Spleen (tissue), 11 donors: Measurements from ENCODE around the gene CACNA1C. TPM values are rescaled to one million over a fixed set of nuclear protein-coding genes. Genes with fewer than 3 reads are reported as not detected.

Experiments
- DNase-seq: peaks from one replicate; pipeline ENCODE4 v3.0.0-alpha.2; 2020
- H3K27ac ChIP-seq, 8 donors: fragments of 200-600 bp; sonication (generic) in 7 of 8; 1 replicate in 4 of 8; 2 replicates in 4 of 8; pipeline versions ENCODE4 v1.5.0 to v1.8.0; 2016 to 2021; ENCODE audit warnings: inconsistent platforms in 4 of 8, mild to moderate bottlenecking in 4 of 8, moderate library complexity in 1 of 8
- H3K27me3 ChIP-seq, 7 donors: fragments of 200-600 bp; sonication (generic) in 6 of 7; replicated peaks in 1 of 7; 1 replicate in 4 of 7; 2 replicates in 3 of 7; pipeline versions ENCODE4 v1.5.0 to v1.8.0; 2016 to 2021; ENCODE audit warnings: inconsistent platforms in 3 of 7, mild to moderate bottlenecking in 1 of 7
- H3K36me3 ChIP-seq, 6 donors: fragments of 200-600 bp; sonication (generic) in 5 of 6; 1 replicate in 4 of 6; 2 replicates in 2 of 6; pipeline versions ENCODE4 v1.5.0 to v1.8.0; 2016 to 2021; ENCODE audit warnings: inconsistent platforms in 2 of 6
- H3K4me1 ChIP-seq, 6 donors: fragments of 200-600 bp; sonication (generic) in 5 of 6; 1 replicate in 3 of 6; 2 replicates in 3 of 6; pipeline versions ENCODE4 v1.5.0 to v1.8.0; 2016 to 2021; ENCODE audit warnings: inconsistent platforms in 3 of 6
- H3K4me3 ChIP-seq, 8 donors: fragments of 200-600 bp; sonication (generic) in 7 of 8; 1 replicate in 4 of 8; 2 replicates in 4 of 8; pipeline versions ENCODE4 v1.5.0 to v1.8.0; 2016 to 2021; ENCODE audit warnings: inconsistent platforms in 4 of 8, mild to moderate bottlenecking in 4 of 8, moderate library complexity in 2 of 8
- H3K9me3 ChIP-seq, 8 donors: fragments of 200-600 bp; sonication (generic) in 7 of 8; 1 replicate in 4 of 8; 2 replicates in 4 of 8; pipeline versions ENCODE4 v1.5.0 to v1.8.0; 2016 to 2021; ENCODE audit warnings: inconsistent platforms in 4 of 8
- POLR2A ChIP-seq, 3 donors: fragments of 450-650 bp; IDR thresholded peaks; one replicate each; pipeline ENCODE4 v1.5.1; 2017; ENCODE audit warnings: antibody characterized with exemption in 3 of 3, mild to moderate bottlenecking in 1 of 3
- POLR2AphosphoS5 ChIP-seq, 3 donors: sonication (generic); formaldehyde crosslinking; IDR thresholded peaks; one replicate each; pipeline ENCODE4 v1.5.1; 2017; ENCODE audit warnings: antibody characterized with exemption in 3 of 3
- WGBS, 5 donors: extraction: QIAGEN DNeasy Blood & Tissue Kit in 3 of 5; methylation state at CpG; one replicate each; pipeline versions ENCODE4 v1.1.5 to v1.1.7; 2013 to 2018; 5-methylcytosine and 5-hydroxymethylcytosine counted together
- intact Hi-C: fragments of 100-400 bp; cut with DNase I; formaldehyde crosslinking; loops from one replicate; pipeline ENCODE4 v1.15.0; 2023; ENCODE audit warnings: low total_unique reads
- polyA plus RNA-seq, 3 donors: library from polyadenylated mRNA; stranded (reverse); fragments of 200-250 nt; gene quantifications; one replicate each; pipeline ENCODE4 v1.2.1, GENCODE V29; 2013
- total RNA-seq, 7 donors: library from RNA; depleted of rRNA in 3 of 7; stranded (reverse); fragments of >200 nt in 3 of 7; fragmentation: NEBNext Ultra II Directional in 4 of 7; extraction: Animal tissue kit (Norgen Biotek cat#: 25700) in 4 of 7; gene quantifications; one replicate each; pipeline versions ENCODE4 v1.1.0 to v1.2.1, GENCODE V29; 2016 to 2021
- TF ChIP-seq, protein P1 (sequence below), 11 experiments: fragments of 200-600 bp in 7 of 11; fragments of 450-650 bp in 4 of 11; sonication (generic) in 4 of 11; IDR thresholded peaks in 8 of 11; conservative IDR thresholded peaks in 3 of 11; 1 replicate in 7 of 11; 2 replicates in 4 of 11; pipeline versions ENCODE4 v1.4.0 to v1.8.0; 2016 to 2021; ENCODE audit warnings: antibody characterized with exemption in 11 of 11, inconsistent platforms in 4 of 11, mild to moderate bottlenecking in 1 of 11
- donor health status: healthy with polysubstance abuse.
- donor health status: DM: no; HTN: no; CAD: no; lungs with moderate emphysema.
- donor health status: DM: no; HTN: no; CAD: no.
- donor health status: Bipolar disorder and iron deficiency.
- donor health status: healthy.
- donor health status: DM: no; HTN: no; CAD: no.
- donor health status: DM: yes; HTN: yes; CAD: no.

Gene CACNA1C
- total and polyA plus RNA-seq, 10 donors = 0.67 to 27.6 (median 18.4) TPM

DNA sequence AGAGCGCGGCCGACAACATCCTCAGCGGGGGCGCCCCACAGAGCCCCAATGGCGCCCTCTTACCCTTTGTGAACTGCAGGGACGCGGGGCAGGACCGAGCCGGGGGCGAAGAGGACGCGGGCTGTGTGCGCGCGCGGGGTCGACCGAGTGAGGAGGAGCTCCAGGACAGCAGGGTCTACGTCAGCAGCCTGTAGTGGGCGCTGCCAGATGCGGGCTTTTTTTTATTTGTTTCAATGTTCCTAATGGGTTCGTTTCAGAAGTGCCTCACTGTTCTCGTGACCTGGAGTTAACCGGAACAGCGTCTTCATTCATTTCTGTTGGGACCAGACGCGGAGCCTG, 638.2 kb downstream of the CACNA1C start:
- Histone ChIP-seq H3K36me3 (peaks cover 0 to 31% (median 0%) of the 10 kb centered on the region in 6 donors), H3K9me3 (no peaks in the 10 kb centered on the region), H3K4me3 (peak overlapping the region; percentile 44 to 89 (median 64)), H3K27ac (peak overlapping the region; percentile 5 to 91 (median 78)), H3K4me1 (peaks cover 0 to 35% (median 26%) of the 10 kb centered on the region in 6 donors), H3K27me3 (peaks cover 0 to 10% (median 0%) of the 10 kb centered on the region in 7 donors)
- peak; percentile 89 for DNase-seq
- intact Hi-C loops = no loop called here
- TF ChIP-seq, protein P1, sequence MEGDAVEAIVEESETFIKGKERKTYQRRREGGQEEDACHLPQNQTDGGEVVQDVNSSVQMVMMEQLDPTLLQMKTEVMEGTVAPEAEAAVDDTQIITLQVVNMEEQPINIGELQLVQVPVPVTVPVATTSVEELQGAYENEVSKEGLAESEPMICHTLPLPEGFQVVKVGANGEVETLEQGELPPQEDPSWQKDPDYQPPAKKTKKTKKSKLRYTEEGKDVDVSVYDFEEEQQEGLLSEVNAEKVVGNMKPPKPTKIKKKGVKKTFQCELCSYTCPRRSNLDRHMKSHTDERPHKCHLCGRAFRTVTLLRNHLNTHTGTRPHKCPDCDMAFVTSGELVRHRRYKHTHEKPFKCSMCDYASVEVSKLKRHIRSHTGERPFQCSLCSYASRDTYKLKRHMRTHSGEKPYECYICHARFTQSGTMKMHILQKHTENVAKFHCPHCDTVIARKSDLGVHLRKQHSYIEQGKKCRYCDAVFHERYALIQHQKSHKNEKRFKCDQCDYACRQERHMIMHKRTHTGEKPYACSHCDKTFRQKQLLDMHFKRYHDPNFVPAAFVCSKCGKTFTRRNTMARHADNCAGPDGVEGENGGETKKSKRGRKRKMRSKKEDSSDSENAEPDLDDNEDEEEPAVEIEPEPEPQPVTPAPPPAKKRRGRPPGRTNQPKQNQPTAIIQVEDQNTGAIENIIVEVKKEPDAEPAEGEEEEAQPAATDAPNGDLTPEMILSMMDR (IDR thresholded peaks at IDR 0.05 in 8 of 11, conservative IDR thresholded peaks at IDR 0.05 in 3 of 11) = peak in 3 of 11 experiments; percentile 20 to 42 (median 37)
- TF ChIP-seq POLR2AphosphoS5 (IDR thresholded peaks at IDR 0.05) = peak; percentile 11 to 46 (median 16)
- no peak for TF ChIP-seq POLR2A (IDR thresholded peaks at IDR 0.05)
- WGBS, 5 donors = 0 to 24% (median 4%) methylated on average over 18 to 28 of the region's 28 CpGs

DNA sequence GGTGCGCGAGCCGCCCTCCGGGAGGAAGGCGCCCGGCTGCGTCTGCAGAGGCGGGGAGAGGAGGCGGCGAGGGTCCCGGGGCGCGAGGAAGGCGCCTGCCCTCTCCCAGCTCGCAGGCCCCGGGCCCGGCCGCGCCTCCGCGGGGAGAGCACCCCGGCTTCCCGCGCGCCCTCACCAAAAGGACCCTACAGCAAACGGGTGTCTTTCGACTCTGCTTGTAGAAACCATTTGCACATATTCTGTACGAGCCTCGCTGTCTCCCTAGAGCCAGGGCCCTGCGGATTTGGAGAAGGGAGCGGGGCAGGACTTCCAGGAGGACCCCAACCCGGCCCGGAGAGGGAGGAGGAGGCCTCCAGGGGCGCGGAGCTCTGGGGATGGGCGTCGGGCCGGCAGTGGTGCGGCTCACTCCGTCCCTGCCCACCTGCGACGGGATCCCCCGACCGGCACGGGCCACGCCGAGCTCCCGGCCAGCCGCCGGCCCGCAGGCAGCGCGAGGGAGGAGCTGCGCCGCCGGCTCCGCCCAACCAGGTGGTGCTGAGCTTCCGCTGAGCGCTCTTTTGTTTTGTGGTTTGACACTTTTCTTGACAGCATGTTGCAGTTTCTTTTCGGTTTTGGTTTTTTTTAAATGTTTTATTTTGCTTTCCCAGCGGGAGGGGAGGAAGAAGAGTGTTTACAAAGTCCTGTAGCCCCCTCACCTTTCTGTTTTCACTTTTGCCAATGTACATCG, 638.7 kb downstream of the CACNA1C start:
- peak; percentile 86 for DNase-seq
- peaks cover 0 to 27% (median 0%) of the 10 kb centered on the region in 6 donors for H3K36me3 ChIP-seq
- no peaks in the 10 kb centered on the region for H3K9me3 ChIP-seq
- 0 to 6% (median 5%) methylated on average over 32 to 62 of the region's 62 CpGs for WGBS, 5 donors
- peaks cover 0 to 35% (median 26%) of the 10 kb centered on the region in 6 donors for H3K4me1 ChIP-seq
- H3K27me3 ChIP-seq = peaks cover 0 to 10% (median 0%) of the 10 kb centered on the region in 7 donors
- H3K27ac ChIP-seq = peak overlapping the region; percentile 40 to 91 (median 78)
- intact Hi-C loops = no loop called here
- peak overlapping the region; percentile 44 to 89 (median 64) for H3K4me3 ChIP-seq
- TF ChIP-seq POLR2AphosphoS5 (IDR thresholded peaks at IDR 0.05) = peak; percentile 75 to 77 (median 75)
- TF ChIP-seq, protein P1 (IDR thresholded peaks at IDR 0.05 in 8 of 11, conservative IDR thresholded peaks at IDR 0.05 in 3 of 11) = no peak
- TF ChIP-seq POLR2A (IDR thresholded peaks at IDR 0.05) = no peak

DNA sequence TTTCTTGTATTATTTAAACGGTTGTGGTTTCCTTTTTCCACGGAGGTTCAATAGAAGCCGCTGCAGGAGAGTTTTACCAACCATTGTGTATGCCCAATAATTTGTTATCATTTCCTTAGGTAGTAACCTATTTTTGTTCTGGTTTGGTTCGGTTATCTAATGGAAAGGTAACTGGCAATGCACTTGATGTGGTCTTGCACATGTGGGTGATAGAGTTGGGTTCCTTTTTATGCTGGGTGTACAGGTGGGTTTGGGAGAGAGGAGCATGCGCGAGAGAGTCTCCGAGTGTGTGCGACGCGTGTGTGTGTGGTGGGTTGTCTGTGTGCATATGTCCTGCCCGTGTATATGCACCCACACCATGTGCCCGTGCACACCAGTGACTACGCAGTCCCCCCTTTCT, 639.3 kb downstream of the CACNA1C start:
- H3K4me3 ChIP-seq = peak overlapping the region; percentile 44 to 89 (median 64)
- no peak for DNase-seq

DNA sequence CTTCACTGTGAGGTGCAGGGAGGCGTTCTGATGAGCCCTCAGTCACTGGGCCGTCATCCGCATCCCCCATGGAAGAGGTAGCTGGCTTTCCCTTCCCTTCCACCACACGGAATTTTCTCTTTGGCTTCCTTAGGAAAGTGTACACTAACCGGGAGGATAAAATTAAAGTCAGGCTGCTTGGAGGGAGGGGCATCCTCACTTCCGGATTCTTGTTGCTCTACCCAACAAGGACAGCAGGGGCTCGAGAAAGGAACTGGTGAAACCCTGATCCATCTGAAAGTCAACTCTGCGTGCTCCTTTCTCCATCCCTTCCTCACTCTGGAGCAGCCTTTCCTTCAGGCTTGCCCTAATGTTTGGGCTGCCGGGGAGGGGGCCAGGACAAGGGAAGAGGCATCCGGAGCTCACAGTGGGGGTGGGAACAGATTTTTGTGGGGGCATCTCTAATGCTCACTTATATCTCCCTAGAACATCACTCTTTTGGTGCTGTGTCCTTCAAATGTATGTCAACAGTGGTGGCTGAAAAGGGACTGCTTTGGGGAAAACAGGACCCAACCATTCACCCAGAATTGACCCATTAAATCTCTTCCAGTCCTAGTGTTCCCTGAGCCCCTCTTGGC, 640.6 kb downstream of the CACNA1C start:
- intact Hi-C loops = no loop called here
- H3K9me3 ChIP-seq = no peaks in the 10 kb centered on the region
- peaks cover 0 to 35% (median 26%) of the 10 kb centered on the region in 6 donors for H3K4me1 ChIP-seq
- peaks cover 0 to 27% (median 0%) of the 10 kb centered on the region in 7 donors for H3K27me3 ChIP-seq
- TF ChIP-seq POLR2AphosphoS5 (IDR thresholded peaks at IDR 0.05) = no peak
- TF ChIP-seq, protein P1 (IDR thresholded peaks at IDR 0.05 in 8 of 11, conservative IDR thresholded peaks at IDR 0.05 in 3 of 11) = peak in 1 of 11 experiments; percentile 19
- H3K36me3 ChIP-seq = peaks cover 0 to 11% (median 0%) of the 10 kb centered on the region in 6 donors
- no peak for DNase-seq
- no peak overlapping the region for H3K4me3 ChIP-seq
- no peak overlapping the region for H3K27ac ChIP-seq
- WGBS, 5 donors = 40 to 51% (median 50%) methylated on average over 10 of the region's 10 CpGs

More for the DNA sequence above, 639.3 kb downstream of the CACNA1C start:
- H3K4me1 ChIP-seq = peaks cover 0 to 35% (median 26%) of the 10 kb centered on the region in 6 donors
- no peak for TF ChIP-seq POLR2AphosphoS5 (IDR thresholded peaks at IDR 0.05)
- peaks cover 0 to 15% (median 0%) of the 10 kb centered on the region in 7 donors for H3K27me3 ChIP-seq
- 27 to 55% (median 33%) methylated on average over 13 of the region's 13 CpGs for WGBS, 5 donors
- peak overlapping the region; percentile 40 to 91 (median 78) for H3K27ac ChIP-seq
- no peaks in the 10 kb centered on the region for H3K9me3 ChIP-seq
- intact Hi-C loops = no loop called here
- peaks cover 0 to 22% (median 0%) of the 10 kb centered on the region in 6 donors for H3K36me3 ChIP-seq
